ENCODE data around the gene CRYBA2.

CRYBA2 gene

GRCh38 chr2:218980735-218981389 lies 12.4 kb downstream of the CRYBA2 start:
- DNase-seq: no peak

- peak; percentile 69 for DNase-seq
Observed at GRCh38 chr2:218979846-218980734, 13.1 kb downstream of the CRYBA2 start.

- no peak for DNase-seq
Observed at GRCh38 chr2:218975060-218975777, 18.0 kb downstream of the CRYBA2 start.

- DNase-seq: no peak
Observed at GRCh38 chr2:218970894-218971293, 22.3 kb downstream of the CRYBA2 start.

GRCh38 chr2:218964041-218964771 lies 29.0 kb downstream of the CRYBA2 start:
- no peak for DNase-seq

- DNase-seq: no peak
Observed at GRCh38 chr2:218963601-218964000, 29.6 kb downstream of the CRYBA2 start.

- no peak for DNase-seq
Observed at GRCh38 chr2:218962859-218963492, 30.2 kb downstream of the CRYBA2 start.

GRCh38 chr2:218961651-218962570 lies 31.3 kb downstream of the CRYBA2 start:
- DNase-seq: no peak

GRCh38 chr2:218961229-218961628 lies 32.0 kb downstream of the CRYBA2 start:
- DNase-seq: no peak

GRCh38 chr2:218960309-218961165 lies 32.7 kb downstream of the CRYBA2 start:
- no peak for DNase-seq

- DNase-seq: no peak
Observed at GRCh38 chr2:218959761-218960308, 33.4 kb downstream of the CRYBA2 start.

- peak; percentile 79 for DNase-seq
Observed at GRCh38 chr2:218959141-218959731, 34.0 kb downstream of the CRYBA2 start, which contains the start of gene CDK5R2. TSS of gene CDK5R2 (plus strand) at chr2:218959666. CDS start at chr2:218959821, 155 bp downstream.

- no peak for DNase-seq
Observed at GRCh38 chr2:218958276-218958675, 34.9 kb downstream of the CRYBA2 start.

GRCh38 chr2:218957671-218958070 lies 35.6 kb downstream of the CRYBA2 start:
- DNase-seq: no peak

- no peak for DNase-seq
Observed at GRCh38 chr2:218956039-218956438, 37.2 kb downstream of the CRYBA2 start.

GRCh38 chr2:218954541-218955300 lies 38.5 kb downstream of the CRYBA2 start:
- no peak for DNase-seq

GRCh38 chr2:218953366-218953954 lies 39.8 kb downstream of the CRYBA2 start:
- no peak for DNase-seq

GRCh38 chr2:218952160-218952559 lies 41.1 kb downstream of the CRYBA2 start:
- DNase-seq: no peak

Data from MV-4-11 (cell line).